ENCODE data around the gene ATP5PB.

Gene ATP5PB

GRCh38 chr1:111488669-111489068 lies 39.4 kb downstream of the ATP5PB start:
- Histone ChIP-seq H3K27me3 (ENCODE audit: control insufficient read depth, insufficient read depth, low read length) (no peaks in the 10 kb centered on the region), H3K9me3 (ENCODE audit: control insufficient read depth, insufficient read depth, low read length) (no peaks in the 10 kb centered on the region), H3K4me1 (ENCODE audit: control insufficient read depth, insufficient read depth, low read length) (peaks cover 2% of the 10 kb centered on the region; the same call in 1 of the 2 replicates), H3K36me3 (ENCODE audit: control insufficient read depth, insufficient read depth, low read length) (no peaks in the 10 kb centered on the region), H3K4me3 (ENCODE audit: low read length) (no peak overlapping the region), H3K27ac (ENCODE audit: low read length) (no peak overlapping the region)
- no peak for DNase-seq (ENCODE audit: low read depth, low spot score)
- no CpG with 5 or more reads among the region's 9 CpGs for WGBS (ENCODE audit: insufficient coverage, insufficient read length)

- no CpG with 5 or more reads among the region's 4 CpGs for WGBS (ENCODE audit: insufficient coverage, insufficient read length)
- no peak overlapping the region for H3K27ac ChIP-seq (ENCODE audit: low read length)
Measured at GRCh38 chr1:111489604-111490003, 40.3 kb downstream of the ATP5PB start.

GRCh38 chr1:111490220-111490619 lies 41.0 kb downstream of the ATP5PB start:
- Histone ChIP-seq H3K27ac (ENCODE audit: low read length) (no peak overlapping the region), H3K4me1 (ENCODE audit: control insufficient read depth, insufficient read depth, low read length) (peaks cover 2% of the 10 kb centered on the region; the same call in 1 of the 2 replicates), H3K9me3 (ENCODE audit: control insufficient read depth, insufficient read depth, low read length) (no peaks in the 10 kb centered on the region), H3K4me3 (ENCODE audit: low read length) (no peak overlapping the region), H3K27me3 (ENCODE audit: control insufficient read depth, insufficient read depth, low read length) (no peaks in the 10 kb centered on the region), H3K36me3 (ENCODE audit: control insufficient read depth, insufficient read depth, low read length) (no peaks in the 10 kb centered on the region)
- no peak for DNase-seq (ENCODE audit: low read depth, low spot score)
- no CpG with 5 or more reads among the region's 4 CpGs for WGBS (ENCODE audit: insufficient coverage, insufficient read length)

More at GRCh38 chr1:111489604-111490003, 40.3 kb downstream of the ATP5PB start:
- no peak for DNase-seq (ENCODE audit: low read depth, low spot score)
- no peaks in the 10 kb centered on the region for H3K36me3 ChIP-seq (ENCODE audit: control insufficient read depth, insufficient read depth, low read length)
- H3K4me3 ChIP-seq (ENCODE audit: low read length), result no peak overlapping the region
- no peaks in the 10 kb centered on the region for H3K27me3 ChIP-seq (ENCODE audit: control insufficient read depth, insufficient read depth, low read length)
- peaks cover 2% of the 10 kb centered on the region; the same call in 1 of the 2 replicates for H3K4me1 ChIP-seq (ENCODE audit: control insufficient read depth, insufficient read depth, low read length)
- H3K9me3 ChIP-seq (ENCODE audit: control insufficient read depth, insufficient read depth, low read length), result no peaks in the 10 kb centered on the region

GRCh38 chr1:111491070-111491469 lies 41.8 kb downstream of the ATP5PB start:
- Histone ChIP-seq H3K27ac (ENCODE audit: low read length) (no peak overlapping the region), H3K27me3 (ENCODE audit: control insufficient read depth, insufficient read depth, low read length) (no peaks in the 10 kb centered on the region), H3K36me3 (ENCODE audit: control insufficient read depth, insufficient read depth, low read length) (no peaks in the 10 kb centered on the region), H3K9me3 (ENCODE audit: control insufficient read depth, insufficient read depth, low read length) (no peaks in the 10 kb centered on the region), H3K4me3 (ENCODE audit: low read length) (no peak overlapping the region), H3K4me1 (ENCODE audit: control insufficient read depth, insufficient read depth, low read length) (peaks cover 2% of the 10 kb centered on the region; the same call in 1 of the 2 replicates)
- DNase-seq (ENCODE audit: low read depth, low spot score), result no peak
- no CpG with 5 or more reads among the region's 7 CpGs for WGBS (ENCODE audit: insufficient coverage, insufficient read length)

- peaks cover 2% of the 10 kb centered on the region; the same call in 1 of the 2 replicates for H3K4me1 ChIP-seq (ENCODE audit: control insufficient read depth, insufficient read depth, low read length)
- H3K27me3 ChIP-seq (ENCODE audit: control insufficient read depth, insufficient read depth, low read length), result no peaks in the 10 kb centered on the region
- no peak overlapping the region for H3K27ac ChIP-seq (ENCODE audit: low read length)
- no peaks in the 10 kb centered on the region; the same call in 1 of the 2 replicates for H3K36me3 ChIP-seq (ENCODE audit: control insufficient read depth, insufficient read depth, low read length)
- H3K9me3 ChIP-seq (ENCODE audit: control insufficient read depth, insufficient read depth, low read length), result no peaks in the 10 kb centered on the region
- no peak overlapping the region for H3K4me3 ChIP-seq (ENCODE audit: low read length)
- DNase-seq (ENCODE audit: low read depth, low spot score), result no peak
- no CpG with 5 or more reads among the region's 4 CpGs for WGBS (ENCODE audit: insufficient coverage, insufficient read length)
Measured at GRCh38 chr1:111496398-111496797, 47.1 kb downstream of the ATP5PB start.

GRCh38 chr1:111497592-111497991 lies 48.3 kb downstream of the ATP5PB start:
- Histone ChIP-seq H3K4me3 (ENCODE audit: low read length) (no peak overlapping the region), H3K27me3 (ENCODE audit: control insufficient read depth, insufficient read depth, low read length) (no peaks in the 10 kb centered on the region), H3K36me3 (ENCODE audit: control insufficient read depth, insufficient read depth, low read length) (no peaks in the 10 kb centered on the region; the same call in 1 of the 2 replicates), H3K4me1 (ENCODE audit: control insufficient read depth, insufficient read depth, low read length) (peaks cover 2% of the 10 kb centered on the region; the same call in 1 of the 2 replicates), H3K27ac (ENCODE audit: low read length) (no peak overlapping the region), H3K9me3 (ENCODE audit: control insufficient read depth, insufficient read depth, low read length) (no peaks in the 10 kb centered on the region)
- no peak for DNase-seq (ENCODE audit: low read depth, low spot score)
- WGBS (ENCODE audit: insufficient coverage, insufficient read length), result no CpG with 5 or more reads among the region's 5 CpGs

- H3K27ac ChIP-seq (ENCODE audit: low read length), result no peak overlapping the region
- no peak overlapping the region for H3K4me3 ChIP-seq (ENCODE audit: low read length)
- H3K27me3 ChIP-seq (ENCODE audit: control insufficient read depth, insufficient read depth, low read length), result no peaks in the 10 kb centered on the region
- no peak for DNase-seq (ENCODE audit: low read depth, low spot score)
- H3K36me3 ChIP-seq (ENCODE audit: control insufficient read depth, insufficient read depth, low read length), result no peaks in the 10 kb centered on the region; the same call in 1 of the 2 replicates
- no CpG with 5 or more reads among the region's 5 CpGs for WGBS (ENCODE audit: insufficient coverage, insufficient read length)
- H3K4me1 ChIP-seq (ENCODE audit: control insufficient read depth, insufficient read depth, low read length), result no peaks in the 10 kb centered on the region
- no peaks in the 10 kb centered on the region for H3K9me3 ChIP-seq (ENCODE audit: control insufficient read depth, insufficient read depth, low read length)
Measured at GRCh38 chr1:111499026-111499785, 49.9 kb downstream of the ATP5PB start.

GRCh38 chr1:111501645-111502044 lies 52.4 kb downstream of the ATP5PB start:
- Histone ChIP-seq H3K27me3 (ENCODE audit: control insufficient read depth, insufficient read depth, low read length) (no peaks in the 10 kb centered on the region), H3K27ac (ENCODE audit: low read length) (no peak overlapping the region), H3K9me3 (ENCODE audit: control insufficient read depth, insufficient read depth, low read length) (no peaks in the 10 kb centered on the region), H3K4me3 (ENCODE audit: low read length) (no peak overlapping the region), H3K4me1 (ENCODE audit: control insufficient read depth, insufficient read depth, low read length) (no peaks in the 10 kb centered on the region), H3K36me3 (ENCODE audit: control insufficient read depth, insufficient read depth, low read length) (no peaks in the 10 kb centered on the region; the same call in 1 of the 2 replicates)
- no CpG with 5 or more reads among the region's 7 CpGs for WGBS (ENCODE audit: insufficient coverage, insufficient read length)
- no peak for DNase-seq (ENCODE audit: low read depth, low spot score)

GRCh38 chr1:111503585-111504060 lies 54.4 kb downstream of the ATP5PB start, which contains the start of the genes ADORA3 and TMIGD3:
Gene ADORA3, minus strand, starts transcription at chr1:111503633. Its CDS starts 279 bp downstream, at chr1:111503354.
Gene TMIGD3, minus strand, starts transcription at chr1:111503633. Its CDS starts 279 bp downstream, at chr1:111503354.
- H3K4me1 ChIP-seq (ENCODE audit: control insufficient read depth, insufficient read depth, low read length), result peaks cover 3% of the 10 kb centered on the region; the same call in 1 of the 2 replicates
- no peak for DNase-seq (ENCODE audit: low read depth, low spot score)
- H3K27me3 ChIP-seq (ENCODE audit: control insufficient read depth, insufficient read depth, low read length), result no peaks in the 10 kb centered on the region
- WGBS (ENCODE audit: insufficient coverage, insufficient read length), result no CpG with 5 or more reads among the region's 4 CpGs
- no peak within 1 kb of the TSS for H3K27ac ChIP-seq (ENCODE audit: low read length)
- no peaks in the 10 kb centered on the region for H3K36me3 ChIP-seq (ENCODE audit: control insufficient read depth, insufficient read depth, low read length)
- H3K9me3 ChIP-seq (ENCODE audit: control insufficient read depth, insufficient read depth, low read length), result no peaks in the 10 kb centered on the region
- H3K4me3 ChIP-seq (ENCODE audit: low read length), result no peak within 1 kb of the TSS

- WGBS (ENCODE audit: insufficient coverage, insufficient read length), result no CpG with 5 or more reads among the region's 6 CpGs
- Histone ChIP-seq H3K4me1 (ENCODE audit: control insufficient read depth, insufficient read depth, low read length) (peaks cover 3% of the 10 kb centered on the region; the same call in 1 of the 2 replicates), H3K9me3 (ENCODE audit: control insufficient read depth, insufficient read depth, low read length) (no peaks in the 10 kb centered on the region), H3K36me3 (ENCODE audit: control insufficient read depth, insufficient read depth, low read length) (no peaks in the 10 kb centered on the region), H3K4me3 (ENCODE audit: low read length) (no peak overlapping the region), H3K27me3 (ENCODE audit: control insufficient read depth, insufficient read depth, low read length) (no peaks in the 10 kb centered on the region), H3K27ac (ENCODE audit: low read length) (no peak overlapping the region)
- DNase-seq (ENCODE audit: low read depth, low spot score), result no peak
Measured at GRCh38 chr1:111504097-111504496, 54.8 kb downstream of the ATP5PB start.

Data from iPS DF 6.9 (cell line).